Body of pancreas (tissue), 4 donors: ENCODE results near the gene KCTD11.

Experiments
- CTCF ChIP-seq, 7 experiments: fragments of 450-650 bp in 4 of 7; fragments of 200-600 bp in 3 of 7; sonication (generic) in 3 of 7; IDR thresholded peaks; one replicate each; pipeline ENCODE4 v1.5.1; 2016 to 2019; ENCODE audit warnings: antibody characterized with exemption in 7 of 7
- POLR2A ChIP-seq, 3 donors: fragments of 450-650 bp; IDR thresholded peaks; one replicate each; pipeline ENCODE4 v1.6.1; 2016; ENCODE audit warnings: antibody characterized with exemption in 3 of 3, mild to moderate bottlenecking in 2 of 3

DNA sequence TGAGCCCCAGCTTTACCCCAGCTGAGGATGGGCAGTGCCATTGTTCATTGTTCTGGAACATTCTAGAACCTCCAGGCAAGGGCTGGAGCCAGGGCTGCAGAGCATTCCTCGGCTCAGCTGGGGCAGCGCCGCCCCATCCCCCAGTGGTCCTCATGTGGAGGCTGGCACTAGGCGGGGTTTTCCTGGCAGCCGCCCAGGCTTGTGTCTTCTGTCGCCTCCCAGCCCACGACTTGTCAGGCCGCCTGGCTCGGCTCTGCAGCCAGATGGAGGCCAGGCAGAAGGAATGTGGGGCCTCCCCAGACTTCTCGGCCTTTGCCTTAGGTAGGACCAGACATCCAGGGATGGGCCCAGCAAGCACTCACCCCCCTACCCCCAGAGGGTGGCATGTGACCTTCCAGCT lies 3.1 kb downstream of the KCTD11 start, which contains the start of gene TMEM95:
- no peak for TF ChIP-seq CTCF (IDR thresholded peaks at IDR 0.05)
- TF ChIP-seq POLR2A (IDR thresholded peaks at IDR 0.05), result no peak
